Right atrium auricular region (tissue), 2 donors: ENCODE measurements around the gene SDC3. TPM values are rescaled to one million over a fixed set of nuclear protein-coding genes. Genes with fewer than 3 reads are reported as not detected.

Source experiments
- DNase-seq: peaks from one replicate; pipeline ENCODE4 v3.0.0-alpha.2; 2019; ENCODE audit warnings: low spot score
- H3K27ac ChIP-seq, 2 donors: fragments of 200-600 bp; sonication (generic); 1 replicate in 1 of 2; 2 replicates in 1 of 2; pipeline ENCODE4 v1.5.1; 2016 to 2019
- H3K27me3 ChIP-seq, 2 donors: fragments of 200-600 bp; sonication (generic); one replicate each; pipeline versions ENCODE4 v1.5.1 to v1.6.0; 2017 to 2019
- H3K36me3 ChIP-seq: fragments of 200-600 bp; sonication (generic); one replicate; pipeline ENCODE4 v1.5.1; 2016
- H3K4me1 ChIP-seq, 2 donors: fragments of 200-600 bp; sonication (generic); one replicate each; pipeline versions ENCODE4 v1.5.1 to v1.6.0; 2017 to 2019
- H3K4me3 ChIP-seq, 2 donors: fragments of 200-600 bp; sonication (generic); 1 replicate in 1 of 2; 2 replicates in 1 of 2; pipeline ENCODE4 v1.5.1; 2017 to 2019; ENCODE audit warnings: mild to moderate bottlenecking in 1 of 2, moderate library complexity in 1 of 2
- H3K9me3 ChIP-seq, 2 donors: fragments of 200-600 bp; sonication (generic); one replicate each; pipeline ENCODE4 v1.5.1; 2019
- CTCF ChIP-seq, 2 donors: fragments of 200-600 bp; sonication (generic); IDR thresholded peaks; one replicate each; pipeline ENCODE4 v1.5.1; 2019; ENCODE audit warnings: antibody characterized with exemption in 2 of 2
- total RNA-seq, 2 donors: library from RNA; depleted of rRNA; stranded (reverse); fragments of >200 nt; gene quantifications; one replicate each; pipeline ENCODE4 v1.1.0, GENCODE V29; 2016

The SDC3 gene
- total RNA-seq, 2 donors from 2014 or later: 15.9 to 43.8 TPM

GRCh38 chr1:30923597-30923996 is 15.0 kb upstream of the SDC3 start:
- H3K4me3 ChIP-seq: no peak overlapping the region
- no peak for DNase-seq
- H3K4me1 ChIP-seq: no peaks in the 10 kb centered on the region
- H3K36me3 ChIP-seq: no peaks in the 10 kb centered on the region
- H3K27ac ChIP-seq: no peak overlapping the region
- no peaks in the 10 kb centered on the region for H3K27me3 ChIP-seq
- no peak for TF ChIP-seq CTCF (IDR thresholded peaks at IDR 0.05)
- no peaks in the 10 kb centered on the region for H3K9me3 ChIP-seq

DNA sequence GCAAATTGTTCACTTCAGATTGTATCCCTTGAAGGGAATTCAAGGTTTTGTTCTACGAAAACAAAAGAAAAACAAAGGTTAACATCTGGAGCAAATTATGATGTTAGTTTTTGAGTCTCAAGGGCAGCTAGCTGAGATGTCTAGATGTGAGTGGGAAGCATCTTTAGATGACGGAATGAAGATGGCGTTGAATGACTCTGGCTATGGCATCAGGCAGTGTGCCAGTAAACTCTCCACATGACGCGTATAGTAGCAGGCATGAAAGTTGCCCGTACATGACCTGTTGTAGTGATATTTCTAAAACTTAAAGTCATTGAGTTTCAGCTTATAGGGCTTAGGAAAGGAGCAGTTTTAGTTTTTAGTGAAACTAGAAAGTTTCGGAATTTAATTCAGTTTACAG is 12.3 kb upstream of the SDC3 start:
- no peak for DNase-seq
- no peaks in the 10 kb centered on the region for H3K9me3 ChIP-seq
- H3K4me1 ChIP-seq: no peaks in the 10 kb centered on the region
- H3K4me3 ChIP-seq: no peak overlapping the region
- no peaks in the 10 kb centered on the region for H3K27me3 ChIP-seq
- H3K27ac ChIP-seq: no peak overlapping the region
- H3K36me3 ChIP-seq: no peaks in the 10 kb centered on the region
- no peak for TF ChIP-seq CTCF (IDR thresholded peaks at IDR 0.05)

DNA sequence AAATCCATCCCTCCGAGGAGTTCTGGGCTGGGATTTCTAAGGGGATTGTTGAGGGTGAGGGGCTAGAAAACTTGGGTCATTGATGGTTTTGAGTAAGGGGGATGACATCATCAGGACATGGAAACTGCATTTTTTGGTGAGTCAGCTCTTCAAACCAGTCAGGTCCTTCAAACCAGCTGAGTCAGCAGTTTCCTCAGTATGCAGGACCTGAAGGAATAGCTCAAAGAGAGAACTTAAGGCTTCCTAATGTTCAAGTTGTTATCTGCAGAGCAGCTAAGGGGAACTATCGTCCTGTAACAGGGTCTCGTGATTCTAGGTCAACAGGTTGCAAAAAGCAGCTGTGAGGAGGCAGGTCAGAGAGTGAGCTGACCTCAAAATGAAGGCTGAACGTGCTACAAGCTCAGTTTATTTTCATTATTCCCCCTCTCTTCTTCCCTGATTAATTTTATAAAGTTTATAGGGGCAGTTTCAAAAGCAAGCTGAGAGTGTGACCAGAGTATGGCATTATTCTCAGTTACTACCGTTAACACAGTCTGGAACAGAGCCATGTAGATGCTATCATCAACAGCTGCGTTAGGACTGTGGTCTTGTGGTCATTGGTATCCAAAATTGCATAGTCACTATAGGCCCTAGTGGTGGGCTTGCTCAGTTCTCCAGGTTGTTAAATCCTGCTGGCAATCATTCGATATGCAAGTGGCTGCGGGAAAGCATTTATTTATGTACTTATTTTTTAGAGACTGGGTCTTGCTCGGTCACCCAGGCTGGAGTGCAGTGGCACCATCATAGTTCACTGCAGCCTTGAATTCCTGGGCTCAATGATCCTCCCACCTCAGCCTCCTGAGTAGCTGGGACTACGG is 10.7 kb upstream of the SDC3 start:
- peak; percentile 56 for DNase-seq
- H3K27me3 ChIP-seq: no peaks in the 10 kb centered on the region
- H3K4me3 ChIP-seq: no peak overlapping the region
- no peak overlapping the region for H3K27ac ChIP-seq
- no peaks in the 10 kb centered on the region for H3K9me3 ChIP-seq
- H3K36me3 ChIP-seq: no peaks in the 10 kb centered on the region
- no peak for TF ChIP-seq CTCF (IDR thresholded peaks at IDR 0.05)
- H3K4me1 ChIP-seq: no peaks in the 10 kb centered on the region

GRCh38 chr1:30916296-30916695 is 7.7 kb upstream of the SDC3 start:
- Histone ChIP-seq H3K4me1 (peaks cover 0 to 3% of the 10 kb centered on the region in 2 donors), H3K9me3 (no peaks in the 10 kb centered on the region), H3K4me3 (no peak overlapping the region), H3K27me3 (no peaks in the 10 kb centered on the region), H3K27ac (no peak overlapping the region), H3K36me3 (no peaks in the 10 kb centered on the region)
- TF ChIP-seq CTCF (IDR thresholded peaks at IDR 0.05): no peak
- DNase-seq: peak; percentile 30

DNA sequence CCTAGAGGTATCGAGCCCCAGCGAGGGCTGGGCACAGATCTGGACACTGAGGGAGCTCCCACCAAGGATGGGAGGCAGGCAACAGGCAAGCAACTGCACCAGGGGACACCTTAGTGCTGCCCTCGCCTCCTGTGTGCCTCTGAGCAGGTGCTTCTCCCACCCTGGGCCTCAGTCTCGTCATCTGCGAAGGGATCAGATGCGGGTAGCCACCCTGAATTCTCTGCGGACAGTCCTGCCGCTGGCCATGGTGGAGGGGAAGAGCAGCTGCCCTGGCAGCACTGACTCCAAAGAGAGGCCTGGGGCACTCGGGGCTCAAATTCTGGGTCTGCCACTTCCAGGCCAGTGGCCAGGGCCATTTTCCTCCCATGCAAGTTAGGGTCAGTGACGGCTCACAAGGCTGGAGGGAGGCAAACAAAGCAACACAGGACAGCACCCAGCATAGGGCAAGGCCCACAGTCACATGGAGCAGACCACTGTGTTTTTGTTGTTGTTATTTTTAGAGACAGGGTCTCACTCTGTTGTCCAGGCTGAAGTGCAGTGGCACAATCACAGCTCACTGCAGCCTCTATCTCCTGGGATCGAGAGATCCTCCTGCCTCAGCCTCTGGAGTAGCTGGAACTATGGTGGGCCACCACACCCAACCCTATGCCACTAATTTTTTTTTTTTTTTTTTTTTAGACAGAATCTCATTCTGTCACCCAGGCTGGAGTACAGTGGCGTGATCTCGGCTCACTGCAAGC is 7.1 kb upstream of the SDC3 start:
- Histone ChIP-seq H3K4me1 (peaks cover 0 to 9% of the 10 kb centered on the region in 2 donors), H3K4me3 (no peak overlapping the region), H3K27me3 (no peaks in the 10 kb centered on the region), H3K27ac (no peak overlapping the region), H3K9me3 (no peaks in the 10 kb centered on the region), H3K36me3 (no peaks in the 10 kb centered on the region)
- no peak for TF ChIP-seq CTCF (IDR thresholded peaks at IDR 0.05)
- DNase-seq: no peak
